SK-N-SH treated with all-trans-retinoic acid at 6 μM for 48 hours (cell line): ENCODE data around the gene AGAP1.

Experiments used
- ATAC-seq: fragments of 200-7000 bp; cut with Tn5 transposase; 3 replicates; pipeline ENCODE4 v1.9.1; 2020; ENCODE audit warnings: mild to moderate bottlenecking, moderate library complexity
- ARNTL ChIP-seq: fragments of 450-650 bp; formaldehyde crosslinking; IDR thresholded peaks from 2 replicates; pipeline ENCODE4 v1.5.0; 2020; ENCODE audit warnings: low read depth, mild to moderate bottlenecking, moderate library complexity, borderline replicate concordance
- BACH2 ChIP-seq: fragments of 250-450 bp; sonication (Bioruptor Pico); IDR thresholded peaks from 2 replicates; pipeline ENCODE4 v1.9.0; 2021; ENCODE audit warnings: mild to moderate bottlenecking, borderline replicate concordance
- CSDC2 ChIP-seq: fragments of 250-450 bp; sonication (Bioruptor Pico); IDR thresholded peaks from 2 replicates; pipeline ENCODE4 v1.5.0; 2020; ENCODE audit warnings: mild to moderate bottlenecking, moderate library complexity
- CSRNP3 ChIP-seq: fragments of 250-450 bp; sonication (Bioruptor Pico); IDR thresholded peaks from 2 replicates; pipeline ENCODE4 v1.5.1; 2021; ENCODE audit warnings: mild to moderate bottlenecking, moderate library complexity
- ESRRG ChIP-seq: fragments of 250-450 bp; sonication (Bioruptor Pico); IDR thresholded peaks from 2 replicates; pipeline ENCODE4 v1.6.1; 2021; ENCODE audit warnings: mild to moderate bottlenecking
- GLIS3 ChIP-seq: fragments of 250-450 bp; sonication (Bioruptor Pico); IDR thresholded peaks from 2 replicates; pipeline ENCODE4 v1.5.0; 2020; ENCODE audit warnings: mild to moderate bottlenecking, moderate library complexity
- PATZ1 ChIP-seq: fragments of 250-450 bp; sonication (Bioruptor Pico); IDR thresholded peaks from 2 replicates; pipeline ENCODE4 v1.8.0; 2020; ENCODE audit warnings: mild to moderate bottlenecking, moderate library complexity, borderline replicate concordance
- RARB ChIP-seq: fragments of 250-450 bp; sonication (Bioruptor Pico); IDR thresholded peaks from 2 replicates; pipeline ENCODE4 v1.8.0; 2021; ENCODE audit warnings: mild to moderate bottlenecking, moderate library complexity
- SNAI2 ChIP-seq: fragments of 250-450 bp; sonication (Bioruptor Pico); IDR thresholded peaks from 2 replicates; pipeline ENCODE4 v1.5.0; 2020; ENCODE audit warnings: mild to moderate bottlenecking, moderate library complexity
- TCF4 ChIP-seq: fragments of 250-450 bp; sonication (Bioruptor Pico); IDR thresholded peaks from 2 replicates; pipeline ENCODE4 v1.8.0; 2021; ENCODE audit warnings: mild to moderate bottlenecking, moderate library complexity, borderline replicate concordance
- TOX ChIP-seq: fragments of 250-450 bp; sonication (Bioruptor Pico); IDR thresholded peaks from 2 replicates; pipeline ENCODE4 v1.8.0; 2021; ENCODE audit warnings: mild to moderate bottlenecking, moderate library complexity, borderline replicate concordance
- TSHZ2 ChIP-seq: fragments of 250-450 bp; sonication (Bioruptor Pico); IDR thresholded peaks from 2 replicates; pipeline ENCODE4 v1.5.0; 2020; ENCODE audit warnings: mild to moderate bottlenecking, moderate library complexity
- ZC3H10 ChIP-seq: fragments of 250-450 bp; sonication (Bioruptor Pico); IDR thresholded peaks from 2 replicates; pipeline ENCODE4 v1.5.1; 2021; ENCODE audit warnings: mild to moderate bottlenecking, moderate library complexity
- ZFP3 ChIP-seq: fragments of 250-450 bp; sonication (Bioruptor Pico); IDR thresholded peaks from 2 replicates; pipeline ENCODE4 v1.5.0; 2020; ENCODE audit warnings: mild to moderate bottlenecking, moderate library complexity
- ZFP30 ChIP-seq: fragments of 450-650 bp; formaldehyde crosslinking; IDR thresholded peaks from 2 replicates; pipeline ENCODE4 v1.5.0; 2022; ENCODE audit warnings: mild to moderate bottlenecking, moderate library complexity
- ZNF565 ChIP-seq: fragments of 450-650 bp; formaldehyde crosslinking; conservative IDR thresholded peaks from 2 replicates; pipeline ENCODE4 v1.5.0; 2020; ENCODE audit warnings: low read depth, mild to moderate bottlenecking, moderate library complexity
- ZNF70 ChIP-seq: fragments of 450-650 bp; formaldehyde crosslinking; IDR thresholded peaks from 2 replicates; pipeline ENCODE4 v1.5.0; 2020; ENCODE audit warnings: mild to moderate bottlenecking, moderate library complexity
- ZNF8 ChIP-seq: fragments of 450-650 bp; formaldehyde crosslinking; IDR thresholded peaks from 2 replicates; pipeline ENCODE4 v1.5.0; 2020; ENCODE audit warnings: mild to moderate bottlenecking, moderate library complexity

AGAP1 gene

GRCh38 chr2:236172255-236173035 lies 678.6 kb downstream of the AGAP1 start:
- ATAC-seq: no peak
- no peak for TF ChIP-seq ESRRG (CRISPR knock-in tag)

GRCh38 chr2:236173036-236173728 lies 679.3 kb downstream of the AGAP1 start:
- TF ChIP-seq TOX (no peak), ZNF8 (no peak), TSHZ2 (CRISPR knock-in tag) (no peak), ZC3H10 (CRISPR knock-in tag) (no peak), GLIS3 (CRISPR knock-in tag) (no peak), ARNTL (CRISPR knock-in tag) (no peak), ZNF565 (CRISPR knock-in tag) (no peak), PATZ1 (CRISPR knock-in tag) (no peak), ZNF70 (CRISPR knock-in tag) (no peak), ZFP30 (CRISPR knock-in tag) (no peak)
- ATAC-seq: no peak

- no peak for TF ChIP-seq TCF4 (CRISPR knock-in tag)
- TF ChIP-seq BACH2 (CRISPR knock-in tag): no peak
- TF ChIP-seq GLIS3 (CRISPR knock-in tag): no peak
- no peak for TF ChIP-seq CSRNP3
- no peak for TF ChIP-seq ZFP3 (CRISPR knock-in tag)
- no peak for TF ChIP-seq ZFP30 (CRISPR knock-in tag)
- no peak for TF ChIP-seq RARB (CRISPR knock-in tag)
- TF ChIP-seq ZC3H10 (CRISPR knock-in tag): no peak
These were observed 680.1 kb downstream of the AGAP1 start for GRCh38 chr2:236173729-236174607.

GRCh38 chr2:236175548-236176150 lies 681.8 kb downstream of the AGAP1 start:
- no peak for ATAC-seq

More at GRCh38 chr2:236173729-236174607, 680.1 kb downstream of the AGAP1 start:
- ATAC-seq: no peak

More at GRCh38 chr2:236175548-236176150, 681.8 kb downstream of the AGAP1 start:
- TF ChIP-seq CSRNP3 (no peak), SNAI2 (no peak), TSHZ2 (CRISPR knock-in tag) (no peak), CSDC2 (no peak; the same call in 1 of the 2 replicates)
